Measurements from ENCODE around the gene PRKN.

GRCh38 chr6:161985876-161986423 lies 741.6 kb downstream of the PRKN start:
- TF ChIP-seq POLR2A (IDR thresholded peaks at IDR 0.05) (no peak), CTCF (IDR thresholded peaks at IDR 0.05) (no peak)
